Glutamatergic neuron (in vitro differentiated cells): ENCODE data around the gene TMEM63A. TPM values are rescaled to one million over a fixed set of nuclear protein-coding genes. Genes with fewer than 3 reads are reported as not detected.

Experiments
- DNase-seq: peaks from one replicate; pipeline ENCODE4 v3.0.0; 2022
- H3K27ac Mint-ChIP-seq: one replicate; pipeline ENCODE4 v1.8.0; 2020; ENCODE audit warnings: mild to moderate bottlenecking, mixed read lengths, inconsistent platforms; ENCODE audit not compliant: unreplicated experiment
- H3K27me3 Mint-ChIP-seq: one replicate; pipeline ENCODE4 v1.8.0; 2020; ENCODE audit warnings: mild to moderate bottlenecking, moderate library complexity, mixed read lengths, inconsistent platforms; ENCODE audit not compliant: unreplicated experiment
- H3K36me3 Mint-ChIP-seq: one replicate; pipeline ENCODE4 v1.8.0; 2020; ENCODE audit warnings: mild to moderate bottlenecking, mixed read lengths, inconsistent platforms; ENCODE audit not compliant: unreplicated experiment
- H3K4me1 Mint-ChIP-seq: one replicate; pipeline ENCODE4 v1.8.0; 2020; ENCODE audit warnings: mild to moderate bottlenecking, low read depth, mixed read lengths, inconsistent platforms; ENCODE audit not compliant: unreplicated experiment
- H3K4me3 Mint-ChIP-seq: one replicate; pipeline ENCODE4 v1.8.0; 2020; ENCODE audit warnings: mild to moderate bottlenecking, mixed read lengths, inconsistent platforms; ENCODE audit not compliant: unreplicated experiment
- H3K9me3 Mint-ChIP-seq: one replicate; pipeline ENCODE4 v1.8.0; 2020; ENCODE audit warnings: mild to moderate bottlenecking, moderate library complexity, mixed read lengths, inconsistent platforms; ENCODE audit not compliant: unreplicated experiment
- total RNA-seq: library from RNA; stranded (reverse); fragmentation: NEBNext Ultra II Directional; extraction: Animal tissue kit (Norgen Biotek cat#: 25700); gene quantifications from one replicate; pipeline ENCODE4 v1.2.1, GENCODE V29; 2021; ENCODE audit not compliant: unreplicated experiment
- TF ChIP-seq, protein P1 (sequence below): fragments of 200-600 bp; sonication (generic); IDR thresholded peaks from one replicate; pipeline ENCODE4 v1.5.0; 2021; ENCODE audit not compliant: partially characterized antibody, unreplicated experiment

TMEM63A gene
- total RNA-seq, 1 donor from 2014 or later = 1.1 TPM

DNA sequence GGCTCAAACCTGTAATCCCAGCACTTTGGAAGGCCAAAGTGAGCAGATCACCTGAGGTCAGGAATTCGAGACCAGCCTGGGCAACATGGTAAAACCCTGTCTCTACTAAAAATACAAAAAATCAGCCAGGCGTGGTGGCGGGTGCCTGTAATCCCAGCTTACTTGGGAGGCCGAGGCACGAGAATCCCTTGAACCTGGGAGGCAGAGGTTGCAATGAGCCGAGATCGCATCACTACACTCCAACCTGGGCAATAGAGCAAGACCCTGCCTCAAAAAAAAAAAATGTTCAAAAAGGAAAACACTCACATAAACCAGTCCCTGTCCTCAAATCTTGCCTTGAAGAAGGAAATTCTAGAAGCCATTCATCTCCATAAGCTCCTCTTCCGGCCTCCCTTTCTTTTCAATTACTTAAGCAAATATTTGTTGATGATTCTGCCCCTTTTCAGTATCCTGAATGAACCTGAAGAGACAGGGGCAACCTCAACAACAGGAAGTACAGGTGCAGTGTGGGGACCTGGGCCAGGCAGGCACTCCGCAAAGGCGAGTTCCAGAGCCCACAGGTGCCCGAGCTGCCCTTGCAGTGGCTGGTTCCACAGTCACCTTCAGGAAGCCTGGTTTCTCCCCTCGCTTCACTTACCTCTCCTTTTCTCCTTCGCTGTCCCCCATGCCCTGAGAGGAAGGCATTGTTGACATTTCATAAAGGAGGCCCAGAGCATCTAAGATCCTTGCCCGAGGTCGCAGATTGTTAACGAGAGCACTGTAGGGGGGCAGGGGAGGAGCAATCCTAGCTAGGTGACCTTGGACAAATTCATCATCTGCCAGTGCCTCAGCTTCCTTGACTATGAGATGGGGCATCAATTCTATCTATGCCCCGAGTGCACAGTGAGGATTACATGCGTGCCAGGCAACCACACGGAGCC, 15.7 kb upstream of the TMEM63A start:
- H3K27ac Mint-ChIP-seq = no peak overlapping the region
- H3K4me1 Mint-ChIP-seq = peaks cover 1% of the 10 kb centered on the region
- no peaks in the 10 kb centered on the region for H3K27me3 Mint-ChIP-seq
- peaks cover 5% of the 10 kb centered on the region for H3K36me3 Mint-ChIP-seq
- TF ChIP-seq, protein P1, sequence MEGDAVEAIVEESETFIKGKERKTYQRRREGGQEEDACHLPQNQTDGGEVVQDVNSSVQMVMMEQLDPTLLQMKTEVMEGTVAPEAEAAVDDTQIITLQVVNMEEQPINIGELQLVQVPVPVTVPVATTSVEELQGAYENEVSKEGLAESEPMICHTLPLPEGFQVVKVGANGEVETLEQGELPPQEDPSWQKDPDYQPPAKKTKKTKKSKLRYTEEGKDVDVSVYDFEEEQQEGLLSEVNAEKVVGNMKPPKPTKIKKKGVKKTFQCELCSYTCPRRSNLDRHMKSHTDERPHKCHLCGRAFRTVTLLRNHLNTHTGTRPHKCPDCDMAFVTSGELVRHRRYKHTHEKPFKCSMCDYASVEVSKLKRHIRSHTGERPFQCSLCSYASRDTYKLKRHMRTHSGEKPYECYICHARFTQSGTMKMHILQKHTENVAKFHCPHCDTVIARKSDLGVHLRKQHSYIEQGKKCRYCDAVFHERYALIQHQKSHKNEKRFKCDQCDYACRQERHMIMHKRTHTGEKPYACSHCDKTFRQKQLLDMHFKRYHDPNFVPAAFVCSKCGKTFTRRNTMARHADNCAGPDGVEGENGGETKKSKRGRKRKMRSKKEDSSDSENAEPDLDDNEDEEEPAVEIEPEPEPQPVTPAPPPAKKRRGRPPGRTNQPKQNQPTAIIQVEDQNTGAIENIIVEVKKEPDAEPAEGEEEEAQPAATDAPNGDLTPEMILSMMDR = no peak
- DNase-seq = no peak
- H3K4me3 Mint-ChIP-seq = no peak overlapping the region
- H3K9me3 Mint-ChIP-seq = peaks cover 3% of the 10 kb centered on the region

DNA sequence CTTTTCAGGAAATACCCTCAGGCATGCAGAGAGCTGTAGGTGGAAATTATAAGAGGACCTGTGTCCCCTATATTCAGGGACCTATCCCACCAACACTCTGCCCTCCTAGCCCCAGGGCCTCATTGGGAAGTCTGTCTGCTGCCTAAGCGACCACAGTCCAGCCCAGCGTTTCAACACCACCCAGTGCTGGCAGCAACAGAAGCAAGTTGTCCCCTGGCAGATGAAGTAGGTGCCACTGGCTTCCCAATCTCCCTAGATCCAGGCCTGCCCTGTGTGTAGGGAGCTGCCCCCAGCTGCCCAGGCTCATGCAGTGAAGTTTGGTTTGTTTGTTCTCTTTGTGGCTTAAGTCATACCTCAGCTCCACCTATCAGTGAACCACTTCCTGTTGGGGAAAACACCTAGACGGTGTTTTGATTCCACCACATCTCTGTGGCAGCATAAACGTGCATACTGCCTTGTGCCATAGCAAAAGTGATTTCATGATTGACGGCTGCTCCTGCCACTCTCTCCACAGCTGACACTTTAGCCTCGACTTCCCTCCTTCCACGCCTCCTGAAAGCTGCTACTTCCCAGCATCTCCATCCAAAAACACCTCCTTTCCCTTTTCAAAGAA, 14.9 kb upstream of the TMEM63A start:
- H3K9me3 Mint-ChIP-seq = peaks cover 3% of the 10 kb centered on the region
- no peaks in the 10 kb centered on the region for H3K27me3 Mint-ChIP-seq
- no peak for DNase-seq
- no peak overlapping the region for H3K4me3 Mint-ChIP-seq
- TF ChIP-seq, protein P1 = no peak
- H3K36me3 Mint-ChIP-seq = peaks cover 5% of the 10 kb centered on the region
- peaks cover 1% of the 10 kb centered on the region for H3K4me1 Mint-ChIP-seq
- H3K27ac Mint-ChIP-seq = no peak overlapping the region

DNA sequence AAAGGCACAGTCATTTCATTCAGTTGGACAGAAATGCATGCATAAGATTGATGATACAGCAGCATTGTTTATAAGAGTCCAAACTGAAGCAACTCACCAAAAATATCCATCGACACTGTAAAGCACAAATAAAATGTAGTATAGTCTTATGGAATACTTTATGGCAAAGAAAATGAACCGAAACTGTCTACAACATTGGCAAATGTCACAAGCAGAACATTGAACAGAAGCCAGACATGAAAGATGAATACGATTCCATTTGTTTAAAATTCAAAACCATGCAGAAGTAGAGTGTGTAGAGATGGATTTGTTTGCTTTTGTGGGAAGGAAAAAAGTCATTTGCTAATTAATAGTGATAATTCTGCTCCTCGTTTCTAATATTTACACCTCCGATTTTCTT, 14.3 kb upstream of the TMEM63A start:
- Mint-ChIP-seq H3K4me1 (peaks cover 1% of the 10 kb centered on the region), H3K36me3 (peaks cover 5% of the 10 kb centered on the region), H3K9me3 (peaks cover 3% of the 10 kb centered on the region), H3K27me3 (no peaks in the 10 kb centered on the region), H3K27ac (no peak overlapping the region), H3K4me3 (no peak overlapping the region)
- TF ChIP-seq, protein P1 = no peak
- DNase-seq = no peak

DNA sequence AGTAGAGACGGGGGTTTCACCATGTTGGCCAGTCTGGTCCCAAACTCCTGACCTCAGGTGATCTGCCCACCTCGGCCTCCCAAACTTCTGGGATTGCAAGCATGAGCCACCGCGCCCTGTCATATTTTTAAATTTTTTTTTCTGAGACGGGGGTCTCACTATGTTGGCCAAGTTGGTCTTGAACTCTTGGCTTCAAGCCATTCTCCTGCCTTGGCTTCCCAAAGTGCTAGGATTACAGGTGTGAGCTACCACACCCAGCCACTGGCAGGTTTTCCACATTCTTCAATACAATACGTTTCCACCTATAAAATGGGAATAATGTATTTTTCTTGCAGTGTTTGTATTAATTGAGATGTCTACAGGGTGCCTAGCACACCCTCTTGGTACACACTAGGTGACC, 10.1 kb upstream of the TMEM63A start:
- H3K4me1 Mint-ChIP-seq = peaks cover 11% of the 10 kb centered on the region
- TF ChIP-seq, protein P1 = no peak
- H3K27me3 Mint-ChIP-seq = no peaks in the 10 kb centered on the region
- H3K27ac Mint-ChIP-seq = no peak overlapping the region
- peaks cover 10% of the 10 kb centered on the region for H3K9me3 Mint-ChIP-seq
- no peak overlapping the region for H3K4me3 Mint-ChIP-seq
- no peak for DNase-seq
- no peaks in the 10 kb centered on the region for H3K36me3 Mint-ChIP-seq
